Femur (tissue), 1 donor: ENCODE measurements around the gene TPGS1.

Source experiments
- DNase-seq: peaks from one replicate; pipeline ENCODE4 v3.0.0-alpha.2; 2017

The TPGS1 gene

GRCh38 chr19:496112-496665, 11.1 kb upstream of the TPGS1 start, which contains the start of gene MADCAM1:
Gene MADCAM1 (plus strand): TSS chr19:496486. CDS start chr19:496500, 14 bp downstream.
- DNase-seq: peak; percentile 24

- no peak for DNase-seq
These were observed 10.3 kb upstream of the TPGS1 start for GRCh38 chr19:496986-497385.

GRCh38 chr19:497491-497868, 9.8 kb upstream of the TPGS1 start:
- peak; percentile 16 for DNase-seq

GRCh38 chr19:497869-498510, 9.3 kb upstream of the TPGS1 start:
- no peak for DNase-seq

- peak; percentile 21 for DNase-seq
These were observed 8.8 kb upstream of the TPGS1 start for GRCh38 chr19:498511-498891.

GRCh38 chr19:498977-499623, 8.2 kb upstream of the TPGS1 start:
- DNase-seq: no peak

GRCh38 chr19:501646-502045, 5.7 kb upstream of the TPGS1 start:
- peak; percentile 17 for DNase-seq

GRCh38 chr19:504616-505015, 2.7 kb upstream of the TPGS1 start:
- DNase-seq: no peak

- peak; percentile 99 for DNase-seq
These were observed 652 bp upstream of the TPGS1 start for GRCh38 chr19:506404-507285.

GRCh38 chr19:508204-509150, 1.2 kb downstream of the TPGS1 start:
- peak; percentile 33 for DNase-seq

- DNase-seq: peak; percentile 88
These were observed 3.4 kb downstream of the TPGS1 start for GRCh38 chr19:510606-511100.

- DNase-seq: peak; percentile 79
These were observed 4.0 kb downstream of the TPGS1 start for GRCh38 chr19:511101-511851.

- peak; percentile 35 for DNase-seq
These were observed 5.5 kb downstream of the TPGS1 start for GRCh38 chr19:512547-513365.

- no peak for DNase-seq
These were observed 6.3 kb downstream of the TPGS1 start for GRCh38 chr19:513368-514165.

GRCh38 chr19:514166-514663, 6.9 kb downstream of the TPGS1 start:
- no peak for DNase-seq

GRCh38 chr19:517721-518597, 10.7 kb downstream of the TPGS1 start:
- DNase-seq: peak; percentile 95

GRCh38 chr19:518598-519231, 11.4 kb downstream of the TPGS1 start:
- no peak for DNase-seq

- no peak for DNase-seq
These were observed 12.2 kb downstream of the TPGS1 start for GRCh38 chr19:519449-519865.
